ENCODE data around the gene LPAR2. TPM values are rescaled to one million over a fixed set of nuclear protein-coding genes. Genes with fewer than 3 reads are reported as not detected.
A peak's percentile ranks its signal among the peaks of the same experiment; 100 is the strongest.

Gene LPAR2
- 1 to 10 TPM in 3 of 10 donors, under 1 TPM in 6, not detected in 1; 0.25 to 1.9 (median 0.94) TPM for total RNA-seq
- polyA plus RNA-seq: 1 to 10 TPM in 1 of 2 donors, under 1 TPM in 1; 0.52 to 1.2 TPM
- long read RNA-seq, donor 1: 0 reads
- long read RNA-seq, donor 2: 0 reads
- long read RNA-seq, donor 3: 0 reads

DNA sequence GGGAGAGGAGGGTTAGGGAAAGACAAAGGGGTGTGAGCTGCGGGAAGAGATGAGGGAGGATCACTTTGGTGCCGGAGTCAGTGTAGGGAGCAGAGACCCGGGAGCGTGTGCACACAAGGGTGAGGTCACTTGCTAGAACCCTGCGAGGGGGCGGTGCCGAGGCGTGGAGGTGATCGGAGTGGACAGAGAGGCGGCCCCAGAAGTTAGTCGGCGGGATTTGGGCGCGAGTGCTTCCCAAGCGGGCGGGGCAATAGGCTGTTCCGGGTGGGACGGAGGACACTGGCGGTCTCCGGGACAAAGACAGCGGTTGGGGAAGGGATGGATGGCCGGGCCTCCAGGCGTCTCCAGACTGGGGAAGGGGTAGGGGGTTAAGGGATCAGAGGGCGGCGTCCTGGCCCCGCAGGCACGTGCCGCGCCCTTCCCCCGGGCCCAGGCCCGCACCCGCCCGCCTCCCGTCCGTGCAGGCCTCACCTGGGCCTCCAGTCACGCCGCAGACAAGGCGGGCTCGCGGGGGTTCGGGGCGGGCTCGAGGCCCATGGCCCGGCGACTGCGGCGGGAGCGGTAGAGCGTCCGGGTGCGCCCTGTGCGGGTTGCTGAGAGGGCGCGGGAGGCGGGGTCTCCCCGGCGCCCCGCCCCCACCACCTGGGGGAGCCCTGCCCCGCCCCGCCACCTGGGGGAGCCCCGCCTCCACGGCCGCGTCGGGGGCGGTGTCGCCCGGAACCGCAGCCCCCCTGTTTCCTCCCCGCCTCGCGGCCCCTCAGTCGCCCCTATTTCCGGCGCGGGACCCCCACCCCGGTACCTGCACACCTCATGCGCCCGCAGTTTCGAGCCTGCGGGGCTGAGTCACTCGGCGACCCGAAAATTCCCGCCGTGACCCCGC is at the start of gene LPAR2:
LPAR2 (minus strand) TSS at position 600 of the 880 bp plus-strand sequence. CDS start 945 bp downstream, outside the sequence.
- H3K4me3 ChIP-seq: peak within 1 kb of the TSS; percentile 23 to 58 (median 44)
- ATAC-seq: peak in 5 of 8 donors; percentile 24 to 59 (median 38)
- intact Hi-C loops (cut with DNase I): no loop called here

GRCh38 chr19:19677579-19677978 is 49.6 kb upstream of the LPAR2 start:
- Histone ChIP-seq H3K4me1 (no peaks in the 10 kb centered on the region), H3K27me3 (no peaks in the 10 kb centered on the region), H3K36me3 (peaks cover 0 to 100% (median 30%) of the 10 kb centered on the region in 9 donors), H3K27ac (no peak overlapping the region), H3K4me3 (no peak overlapping the region), H3K9me3 (peaks cover 0 to 95% (median 8%) of the 10 kb centered on the region in 11 donors)
- TF ChIP-seq, protein P1, sequence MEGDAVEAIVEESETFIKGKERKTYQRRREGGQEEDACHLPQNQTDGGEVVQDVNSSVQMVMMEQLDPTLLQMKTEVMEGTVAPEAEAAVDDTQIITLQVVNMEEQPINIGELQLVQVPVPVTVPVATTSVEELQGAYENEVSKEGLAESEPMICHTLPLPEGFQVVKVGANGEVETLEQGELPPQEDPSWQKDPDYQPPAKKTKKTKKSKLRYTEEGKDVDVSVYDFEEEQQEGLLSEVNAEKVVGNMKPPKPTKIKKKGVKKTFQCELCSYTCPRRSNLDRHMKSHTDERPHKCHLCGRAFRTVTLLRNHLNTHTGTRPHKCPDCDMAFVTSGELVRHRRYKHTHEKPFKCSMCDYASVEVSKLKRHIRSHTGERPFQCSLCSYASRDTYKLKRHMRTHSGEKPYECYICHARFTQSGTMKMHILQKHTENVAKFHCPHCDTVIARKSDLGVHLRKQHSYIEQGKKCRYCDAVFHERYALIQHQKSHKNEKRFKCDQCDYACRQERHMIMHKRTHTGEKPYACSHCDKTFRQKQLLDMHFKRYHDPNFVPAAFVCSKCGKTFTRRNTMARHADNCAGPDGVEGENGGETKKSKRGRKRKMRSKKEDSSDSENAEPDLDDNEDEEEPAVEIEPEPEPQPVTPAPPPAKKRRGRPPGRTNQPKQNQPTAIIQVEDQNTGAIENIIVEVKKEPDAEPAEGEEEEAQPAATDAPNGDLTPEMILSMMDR (IDR thresholded peaks at IDR 0.05): no peak
- intact Hi-C loops (cut with DNase I): loop anchor here in 1 of 10 donors (10.0 kb wide), 1 partner anchor 57 kb away; the partner anchor contains the start of gene ZNF14
- DNase-seq: no peak
- WGBS, 2 donors: 95 to 98% methylated on average over 7 of the region's 7 CpGs
- ATAC-seq: no peak

More for the DNA sequence above, at the start of gene LPAR2:
- Histone ChIP-seq H3K27ac (peak within 1 kb of the TSS in 1 of 10 donors; percentile 71), H3K36me3 (peaks cover 0 to 45% (median 0%) of the 10 kb centered on the region in 9 donors), H3K9me3 (no peaks in the 10 kb centered on the region), H3K27me3 (peaks cover 0 to 24% (median 17%) of the 10 kb centered on the region in 7 donors), H3K4me1 (peaks cover 0 to 17% (median 13%) of the 10 kb centered on the region in 9 donors)
- TF ChIP-seq, protein P1 (IDR thresholded peaks at IDR 0.05): peak in 1 of 9 donors; percentile 8
- DNase-seq: no peak
- 3 to 6% methylated on average over 68 to 87 of the region's 87 CpGs for WGBS, 2 donors

GRCh38 chr19:19674315-19674714 is 46.3 kb upstream of the LPAR2 start:
- ATAC-seq: no peak
- Histone ChIP-seq H3K4me1 (peaks cover 0 to 12% (median 8%) of the 10 kb centered on the region in 9 donors), H3K27me3 (no peaks in the 10 kb centered on the region), H3K36me3 (peaks cover 0 to 77% (median 20%) of the 10 kb centered on the region in 9 donors), H3K4me3 (no peak overlapping the region), H3K27ac (no peak overlapping the region), H3K9me3 (peaks cover 0 to 73% (median 3%) of the 10 kb centered on the region in 11 donors)
- 98 to 100% methylated on average over 6 of the region's 6 CpGs for WGBS, 2 donors
- intact Hi-C loops (cut with DNase I): loop anchor here in 1 of 10 donors (10.0 kb wide), 1 partner anchor 60 kb away; the partner anchor contains the start of gene ZNF14
- TF ChIP-seq, protein P1 (IDR thresholded peaks at IDR 0.05): no peak
- DNase-seq: no peak

GRCh38 chr19:19672816-19673215 is 44.8 kb upstream of the LPAR2 start:
- intact Hi-C loops (cut with DNase I): loop anchor here in 1 of 10 donors (10.0 kb wide), 1 partner anchor 62 kb away; the partner anchor contains the start of gene ZNF14
- TF ChIP-seq, protein P1 (IDR thresholded peaks at IDR 0.05): no peak
- Histone ChIP-seq H3K4me3 (no peak overlapping the region), H3K4me1 (peaks cover 0 to 19% (median 12%) of the 10 kb centered on the region in 9 donors), H3K27ac (no peak overlapping the region), H3K27me3 (no peaks in the 10 kb centered on the region), H3K9me3 (peaks cover 0 to 58% (median 0%) of the 10 kb centered on the region in 11 donors), H3K36me3 (peaks cover 0 to 62% (median 6%) of the 10 kb centered on the region in 9 donors)
- ATAC-seq (no peak), DNase-seq (no peak)
- 93 to 95% methylated on average over 3 of the region's 3 CpGs for WGBS, 2 donors
